ENCODE data around the gene IGSF9B.

IGSF9B gene

GRCh38 chr11:133918608-133919260 lies 38.0 kb downstream of the IGSF9B start:
- DNase-seq = no peak

- no peak for DNase-seq
Measured at GRCh38 chr11:133917921-133918607, 38.7 kb downstream of the IGSF9B start.

DNA sequence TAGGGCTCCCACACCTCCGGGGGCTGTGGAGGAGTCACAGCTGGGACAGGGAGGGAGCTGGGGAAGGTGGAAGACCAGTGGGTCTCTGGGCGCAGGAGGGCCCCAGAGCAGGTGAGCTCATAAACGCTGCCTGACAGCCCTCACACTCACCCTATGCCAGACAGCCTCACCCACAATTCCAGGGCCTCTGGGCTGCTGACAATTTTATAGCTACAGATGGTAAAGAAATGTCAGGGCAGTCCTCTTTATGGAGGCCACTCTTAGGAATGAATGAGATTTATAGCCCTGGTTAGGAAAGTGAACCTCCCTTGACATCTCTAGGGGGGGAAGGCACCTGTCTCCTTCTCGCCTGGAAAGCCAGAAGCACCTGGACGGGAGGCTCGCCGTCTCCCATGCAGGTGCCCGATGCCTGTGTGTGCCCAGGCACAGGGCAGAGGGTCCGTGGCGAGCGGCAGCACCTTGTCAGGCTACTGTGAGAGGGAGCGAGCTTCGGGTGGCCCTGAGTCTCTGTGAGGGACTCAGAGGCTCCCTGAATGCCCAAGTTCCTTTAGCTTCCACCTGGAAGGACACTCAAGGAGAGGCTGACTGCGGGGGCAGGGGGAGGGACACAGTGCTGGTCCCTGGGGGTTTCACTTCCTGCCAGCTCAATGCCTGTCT lies 39.9 kb downstream of the IGSF9B start:
- no peak for DNase-seq

GRCh38 chr11:133913761-133914160 lies 43.0 kb downstream of the IGSF9B start:
- DNase-seq = no peak

DNA sequence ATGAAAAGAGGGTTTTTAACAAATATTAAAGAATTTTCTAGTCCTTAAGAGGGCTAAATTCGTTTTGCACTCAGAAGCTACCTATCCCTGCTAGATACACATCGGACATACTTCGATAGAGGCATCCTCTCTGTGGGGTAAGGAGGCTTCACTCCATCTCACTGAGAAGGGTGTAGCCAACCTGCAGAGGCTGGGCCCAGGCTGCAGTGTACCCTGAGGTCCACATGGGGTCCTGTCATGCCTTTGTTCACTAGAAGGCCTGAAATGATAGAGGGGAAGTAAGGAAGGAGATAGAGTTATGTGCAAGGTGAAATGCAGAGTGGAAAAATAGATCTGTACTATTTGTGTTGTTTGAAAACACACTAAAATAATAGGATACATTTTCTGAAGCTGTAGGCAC lies 45.6 kb downstream of the IGSF9B start:
- no peak for DNase-seq

DNA sequence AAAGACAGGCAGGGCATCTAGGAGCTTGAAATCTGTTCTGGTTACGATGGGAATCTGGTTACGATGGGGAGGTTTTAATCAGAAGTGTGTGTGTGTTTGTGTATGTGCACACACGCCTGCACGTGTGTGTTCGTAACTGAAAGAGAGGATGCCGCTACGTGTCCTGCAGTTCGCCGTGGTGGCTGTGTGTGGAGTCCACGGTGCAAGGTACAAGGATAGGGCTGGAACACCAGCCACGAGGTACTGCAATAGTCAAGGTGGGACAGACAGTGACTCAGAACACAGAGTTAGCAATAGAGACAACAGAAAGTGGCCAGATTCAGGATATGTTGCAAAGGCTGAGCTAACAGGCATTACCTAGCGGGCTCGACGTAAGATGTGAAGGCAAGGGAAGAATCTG lies 46.7 kb downstream of the IGSF9B start:
- DNase-seq = no peak

GRCh38 chr11:133908827-133909226 lies 47.9 kb downstream of the IGSF9B start:
- DNase-seq = no peak

GRCh38 chr11:133907841-133908241 lies 48.9 kb downstream of the IGSF9B start:
- DNase-seq = no peak

GRCh38 chr11:133907216-133907615 lies 49.6 kb downstream of the IGSF9B start:
- no peak for DNase-seq

DNA sequence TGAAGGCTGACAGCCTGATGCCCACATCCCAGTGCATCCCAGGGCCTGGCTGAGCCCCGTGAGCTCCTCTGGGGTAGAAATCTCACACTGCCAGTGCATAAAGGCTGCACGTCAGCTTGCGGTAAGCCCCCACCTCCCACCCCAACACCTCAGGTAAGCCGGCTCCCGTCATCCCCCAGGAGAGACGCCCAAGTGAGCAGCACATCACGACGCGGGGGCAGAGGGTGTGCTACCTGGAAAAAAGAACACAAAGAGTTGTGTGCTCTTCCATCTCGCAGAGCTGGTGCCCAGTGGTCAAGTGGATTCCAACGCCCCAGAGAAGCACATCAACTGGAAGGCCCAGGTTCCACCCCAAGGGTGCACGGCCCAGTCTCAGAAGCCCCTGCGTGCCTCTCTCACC lies 50.0 kb downstream of the IGSF9B start:
- no peak for DNase-seq

- DNase-seq = no peak
Measured at GRCh38 chr11:133906241-133906640, 50.5 kb downstream of the IGSF9B start.

- DNase-seq = no peak
Measured at GRCh38 chr11:133905677-133906156, 51.1 kb downstream of the IGSF9B start.

DNA sequence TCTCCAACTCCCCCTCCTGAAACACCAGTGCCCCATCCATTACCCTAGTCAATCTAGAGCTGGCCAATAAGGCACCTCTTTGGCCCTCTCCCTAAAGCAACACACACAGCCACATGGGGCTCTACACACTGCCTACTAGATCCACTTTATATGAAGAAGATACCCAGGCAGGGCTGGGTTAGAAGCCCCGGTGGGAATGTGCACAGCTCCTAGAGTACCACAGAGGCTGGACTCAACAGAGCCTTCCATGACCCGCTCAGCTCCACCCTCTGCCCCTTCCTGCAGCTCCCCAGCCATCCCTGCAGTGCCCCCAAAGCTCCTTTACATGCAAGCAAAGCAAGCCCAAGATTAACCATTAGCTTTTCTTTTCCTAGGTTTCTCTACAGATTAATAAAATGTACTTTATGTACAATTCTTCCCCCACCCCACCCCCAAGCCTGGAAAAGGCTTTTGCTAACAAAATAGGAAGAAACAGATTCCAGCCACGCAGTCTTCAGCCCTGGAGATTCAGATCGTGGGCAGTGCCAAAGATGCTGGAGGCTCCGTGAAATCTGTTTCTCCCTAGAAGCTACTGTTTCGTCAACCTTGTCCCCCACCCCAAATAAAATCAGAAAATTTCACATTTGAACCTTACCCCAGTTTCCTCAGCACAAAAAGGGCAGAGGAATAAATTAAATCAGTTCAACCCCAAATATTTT lies 51.8 kb downstream of the IGSF9B start:
- no peak for DNase-seq

DNA sequence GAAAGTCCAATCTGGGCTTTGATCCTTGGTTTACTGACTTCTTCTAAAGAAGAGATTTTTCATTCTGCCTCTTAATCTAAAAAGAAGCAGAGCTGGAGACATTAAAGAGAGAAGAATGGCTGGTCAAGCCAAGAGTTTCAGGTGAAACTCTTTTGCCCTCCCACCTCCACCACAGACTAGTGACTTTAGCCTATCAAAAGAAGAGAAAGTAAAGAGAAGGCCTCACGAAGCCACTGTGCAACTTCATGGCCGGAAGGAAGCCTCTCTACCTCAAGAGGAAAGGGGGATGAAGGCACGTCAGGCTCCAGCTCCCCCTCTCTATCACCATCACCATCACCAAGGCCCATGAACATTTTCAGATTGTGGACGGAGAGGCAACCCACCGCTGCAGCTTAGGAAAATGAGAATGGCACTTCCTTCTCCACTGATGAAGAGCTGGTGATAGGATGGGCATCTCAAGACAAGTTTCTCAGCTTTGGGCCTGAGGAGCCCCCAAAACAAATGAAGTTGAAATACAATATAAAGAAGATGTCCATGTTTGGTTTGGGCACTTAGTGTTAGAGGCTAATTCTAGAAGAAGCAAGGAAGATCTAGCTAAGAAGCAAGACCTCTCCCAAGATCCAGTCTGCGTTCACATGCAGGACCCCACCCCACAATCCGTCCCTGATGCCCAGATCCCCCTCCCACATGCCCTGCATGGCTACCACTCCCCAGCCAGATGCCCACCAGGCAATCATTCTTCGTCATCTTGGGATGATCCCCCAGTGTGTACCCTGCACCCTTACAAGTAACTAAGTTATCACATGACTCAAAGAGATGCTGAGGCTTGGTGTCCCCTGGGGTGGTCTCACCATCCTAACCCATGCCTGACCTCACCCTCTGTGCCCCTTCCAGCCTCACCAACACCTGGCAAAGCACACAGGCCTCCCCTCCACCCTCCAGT lies 52.6 kb downstream of the IGSF9B start:
- DNase-seq = no peak

DNA sequence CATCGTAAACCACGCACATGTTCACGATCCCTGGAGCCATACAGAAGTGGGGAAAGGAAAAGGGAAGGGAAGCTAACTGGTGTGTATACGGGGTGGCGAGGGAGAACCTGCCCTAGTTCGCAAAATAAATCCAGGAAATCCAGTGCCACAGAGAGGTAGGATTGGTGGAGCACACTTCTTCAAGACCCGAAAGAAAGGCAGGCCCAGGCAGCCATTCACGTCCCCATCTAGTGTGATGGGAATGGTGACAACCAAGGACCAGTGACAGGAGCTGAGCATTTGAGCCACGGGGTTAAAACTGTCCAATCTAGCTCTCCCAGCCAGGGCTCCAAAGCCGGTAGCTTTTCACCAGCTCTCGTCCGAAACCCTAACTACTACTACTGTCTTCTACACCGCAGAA lies 53.7 kb downstream of the IGSF9B start:
- no peak for DNase-seq

DNA sequence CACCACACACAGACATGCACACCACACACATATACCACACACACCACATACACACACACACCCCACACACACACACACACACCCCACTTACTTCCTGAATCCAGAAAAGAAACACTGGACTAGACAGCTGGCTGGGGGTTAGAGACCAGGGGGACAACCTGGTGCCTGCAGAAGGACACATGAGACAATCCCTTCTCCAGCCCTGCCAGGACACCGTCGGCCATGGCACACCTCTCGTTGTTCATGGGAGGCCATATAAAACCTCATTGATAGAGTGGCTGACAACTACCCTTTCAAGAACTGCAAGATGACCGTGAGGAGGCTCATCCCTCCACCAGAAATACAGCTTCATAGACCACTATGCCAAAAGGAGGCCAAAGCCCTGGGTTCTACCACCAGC lies 54.3 kb downstream of the IGSF9B start:
- DNase-seq = no peak

- DNase-seq = no peak
Measured at GRCh38 chr11:133901999-133902398, 54.8 kb downstream of the IGSF9B start.

- no peak for DNase-seq
Measured at GRCh38 chr11:133901316-133901715, 55.5 kb downstream of the IGSF9B start.

DNA sequence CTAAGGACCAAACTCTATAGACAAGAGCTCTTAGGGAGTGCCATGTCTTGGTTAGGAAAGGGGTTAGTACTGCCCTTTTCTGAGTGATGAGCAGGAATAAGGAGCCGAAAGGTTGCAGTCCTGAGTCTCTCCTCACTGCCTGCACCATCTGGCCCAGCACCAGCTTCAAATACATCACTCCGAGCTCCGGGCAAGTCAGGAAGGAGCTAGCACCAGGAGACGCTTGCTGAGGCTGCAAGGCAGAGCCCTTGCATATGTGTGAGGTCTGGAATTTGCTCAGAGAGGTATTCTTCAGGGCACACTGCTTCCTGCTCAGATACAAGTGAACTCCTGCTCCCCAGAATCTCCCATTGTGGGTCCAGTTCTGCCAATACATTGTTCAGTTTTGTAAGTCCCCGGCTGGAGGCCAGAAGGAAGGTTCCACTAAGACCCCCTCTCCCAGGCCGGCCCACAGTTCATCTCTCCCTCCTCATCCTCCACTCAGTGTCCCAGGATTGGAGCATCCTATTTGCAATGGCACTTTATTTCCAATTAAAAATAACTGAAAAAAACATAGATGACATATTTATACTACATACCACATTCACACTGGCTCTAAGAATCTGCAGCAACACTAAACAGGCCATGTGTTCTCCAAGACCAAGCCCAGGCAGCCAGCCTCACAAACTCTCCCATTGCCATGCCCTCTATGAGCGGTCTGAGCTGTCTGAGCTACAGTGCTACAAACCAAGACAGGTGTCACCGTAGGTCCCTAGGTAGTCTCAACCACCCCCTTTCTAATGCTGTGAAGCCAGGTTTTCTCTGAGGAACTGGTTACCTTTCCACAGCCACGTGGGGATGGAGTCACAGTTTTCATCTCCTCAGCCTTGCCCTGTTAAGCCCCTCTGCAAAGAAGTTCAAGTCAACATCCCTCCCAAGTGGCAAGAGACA lies 56.3 kb downstream of the IGSF9B start:
- no peak for DNase-seq

DNA sequence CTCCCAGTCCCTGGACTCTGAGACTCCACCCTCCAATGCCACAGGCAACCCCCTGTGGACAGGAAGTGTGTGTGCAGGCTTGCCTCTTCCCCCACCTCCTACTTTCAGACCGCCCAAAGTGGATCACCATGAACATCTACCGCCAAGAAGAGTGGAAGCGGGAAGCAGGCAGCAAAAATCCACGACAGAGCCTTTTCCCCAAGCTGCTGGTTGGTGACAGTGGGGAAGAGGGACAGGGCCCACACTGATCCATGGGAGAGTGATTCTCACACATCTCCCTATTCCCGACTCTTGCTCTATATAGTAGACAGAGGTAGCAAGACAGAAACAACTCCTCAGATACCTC lies 58.0 kb downstream of the IGSF9B start:
- DNase-seq = no peak

- DNase-seq = no peak
Measured at GRCh38 chr11:133898031-133898769, 58.6 kb downstream of the IGSF9B start.
